Measurements from ENCODE around the gene CCDC59. TPM values are rescaled to one million over a fixed set of nuclear protein-coding genes. Genes with fewer than 3 reads are reported as not detected.

CCDC59 gene
- polyA plus RNA-seq, 1 donor (not counting 4 experiments of a cell fraction or from before 2014, with no cell fraction given), result 29.5 TPM

DNA sequence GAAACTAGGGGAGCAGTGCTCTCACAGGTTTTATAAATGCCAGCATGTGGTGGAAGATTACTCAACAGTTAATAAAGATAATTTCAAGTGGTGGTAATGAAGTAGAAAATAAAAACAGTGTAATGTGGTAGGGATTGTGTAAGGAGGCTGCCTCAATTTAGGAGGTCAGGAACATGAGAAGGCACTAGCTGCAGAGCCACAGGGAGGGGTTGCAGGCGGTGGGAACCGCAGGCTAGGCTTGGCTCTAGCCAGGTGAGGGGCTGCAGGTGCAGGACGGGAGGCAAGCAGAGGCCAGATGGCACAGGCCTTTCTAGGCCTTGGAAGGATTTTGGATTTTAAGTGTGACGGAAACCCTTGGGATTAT, 910 bp upstream of the CCDC59 start:
- Histone ChIP-seq H3K27ac (ENCODE audit: control insufficient read depth, insufficient read depth, low read length) (peak overlapping the region; percentile 37), H3K4me1 (ENCODE audit: control insufficient read depth, extremely low read depth, insufficient read depth, low read length) (peaks cover 9% of the 10 kb centered on the region), H3K9me3 (ENCODE audit: control insufficient read depth, low read depth, low read length) (no peaks in the 10 kb centered on the region), H3K36me3 (ENCODE audit: control insufficient read depth in 2 of 2, extremely low read depth in 1 of 2, insufficient read depth in 2 of 2, low read length in 2 of 2) (peaks cover 5% of the 10 kb centered on the region in 2 experiments), H3K9ac (ENCODE audit: control insufficient read depth, extremely low read depth, insufficient read depth, low read length) (peak overlapping the region; percentile 65), H2AFZ (ENCODE audit: control insufficient read depth, low read length) (peak overlapping the region; percentile 93), H3K27me3 (ENCODE audit: control insufficient read depth, extremely low read depth, insufficient read depth, low read length) (no peaks in the 10 kb centered on the region), H3K79me2 (ENCODE audit: control insufficient read depth, insufficient read depth, low read length) (peaks cover 28% of the 10 kb centered on the region), H3K4me3 (ENCODE audit: control insufficient read depth in 2 of 3, extremely low read depth in 1 of 3, insufficient read depth in 2 of 3, low read depth in 1 of 3, low read length in 3 of 3) (peak overlapping the region; percentile 78 to 99 (median 88)), H3K4me2 (ENCODE audit: control insufficient read depth, extremely low read depth, insufficient read depth, low read depth, low read length) (peak overlapping the region; percentile 78), H4K20me1 (ENCODE audit: control insufficient read depth, extremely low read depth, insufficient read depth, low read length) (no peaks in the 10 kb centered on the region), H3K9me1 (ENCODE audit: control insufficient read depth, extremely low read depth, insufficient read depth, low read length) (no peaks in the 10 kb centered on the region)
- FAIRE-seq, result no peak
- dilution Hi-C loops (cut with MboI; ENCODE audit: extremely low pct_ligation_motif_present, low sequenced_read_pairs), result no loop called here
- TF ChIP-seq EZH2 (IDR thresholded peaks at IDR 0.05; ENCODE audit: low read length), result no peak
- TF ChIP-seq, protein P1, sequence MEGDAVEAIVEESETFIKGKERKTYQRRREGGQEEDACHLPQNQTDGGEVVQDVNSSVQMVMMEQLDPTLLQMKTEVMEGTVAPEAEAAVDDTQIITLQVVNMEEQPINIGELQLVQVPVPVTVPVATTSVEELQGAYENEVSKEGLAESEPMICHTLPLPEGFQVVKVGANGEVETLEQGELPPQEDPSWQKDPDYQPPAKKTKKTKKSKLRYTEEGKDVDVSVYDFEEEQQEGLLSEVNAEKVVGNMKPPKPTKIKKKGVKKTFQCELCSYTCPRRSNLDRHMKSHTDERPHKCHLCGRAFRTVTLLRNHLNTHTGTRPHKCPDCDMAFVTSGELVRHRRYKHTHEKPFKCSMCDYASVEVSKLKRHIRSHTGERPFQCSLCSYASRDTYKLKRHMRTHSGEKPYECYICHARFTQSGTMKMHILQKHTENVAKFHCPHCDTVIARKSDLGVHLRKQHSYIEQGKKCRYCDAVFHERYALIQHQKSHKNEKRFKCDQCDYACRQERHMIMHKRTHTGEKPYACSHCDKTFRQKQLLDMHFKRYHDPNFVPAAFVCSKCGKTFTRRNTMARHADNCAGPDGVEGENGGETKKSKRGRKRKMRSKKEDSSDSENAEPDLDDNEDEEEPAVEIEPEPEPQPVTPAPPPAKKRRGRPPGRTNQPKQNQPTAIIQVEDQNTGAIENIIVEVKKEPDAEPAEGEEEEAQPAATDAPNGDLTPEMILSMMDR (optimal IDR thresholded peaks at IDR 0.05 in 1 of 3, IDR thresholded peaks at IDR 0.05 in 1 of 3, conservative IDR thresholded peaks at IDR 0.05 in 1 of 3; ENCODE audit: extremely low read depth in 1 of 3, insufficient read depth in 2 of 3, low read length in 3 of 3), result no peak
- no peak for DNase-seq (ENCODE audit: low read depth, low spot score)

- peak overlapping the region; percentile 88 to 99 (median 99) for H3K4me3 ChIP-seq (ENCODE audit: control insufficient read depth in 2 of 3, extremely low read depth in 1 of 3, insufficient read depth in 2 of 3, low read depth in 1 of 3, low read length in 3 of 3)
- peak overlapping the region; percentile 99 for H3K9ac ChIP-seq (ENCODE audit: control insufficient read depth, extremely low read depth, insufficient read depth, low read length)
- peaks cover 9% of the 10 kb centered on the region for H3K4me1 ChIP-seq (ENCODE audit: control insufficient read depth, extremely low read depth, insufficient read depth, low read length)
- H4K20me1 ChIP-seq (ENCODE audit: control insufficient read depth, extremely low read depth, insufficient read depth, low read length), result no peaks in the 10 kb centered on the region
- H3K27me3 ChIP-seq (ENCODE audit: control insufficient read depth, extremely low read depth, insufficient read depth, low read length), result no peaks in the 10 kb centered on the region
- H3K9me1 ChIP-seq (ENCODE audit: control insufficient read depth, extremely low read depth, insufficient read depth, low read length), result no peaks in the 10 kb centered on the region
- H3K27ac ChIP-seq (ENCODE audit: control insufficient read depth, insufficient read depth, low read length), result peak overlapping the region; percentile 99
- dilution Hi-C loops (cut with MboI; ENCODE audit: extremely low pct_ligation_motif_present, low sequenced_read_pairs), result no loop called here
- peaks cover 5 to 8% of the 10 kb centered on the region in 2 experiments for H3K36me3 ChIP-seq (ENCODE audit: control insufficient read depth in 2 of 2, extremely low read depth in 1 of 2, insufficient read depth in 2 of 2, low read length in 2 of 2)
- FAIRE-seq (no peak), DNase-seq (ENCODE audit: low read depth, low spot score) (no peak)
- H3K4me2 ChIP-seq (ENCODE audit: control insufficient read depth, extremely low read depth, insufficient read depth, low read depth, low read length), result peak overlapping the region; percentile 76
- TF ChIP-seq, protein P1 (optimal IDR thresholded peaks at IDR 0.05 in 1 of 3, IDR thresholded peaks at IDR 0.05 in 1 of 3, conservative IDR thresholded peaks at IDR 0.05 in 1 of 3; ENCODE audit: extremely low read depth in 1 of 3, insufficient read depth in 2 of 3, low read length in 3 of 3), result no peak
- TF ChIP-seq EZH2 (IDR thresholded peaks at IDR 0.05; ENCODE audit: low read length), result no peak
- no peaks in the 10 kb centered on the region for H3K9me3 ChIP-seq (ENCODE audit: control insufficient read depth, low read depth, low read length)
- H2AFZ ChIP-seq (ENCODE audit: control insufficient read depth, low read length), result peak overlapping the region; percentile 92
- H3K79me2 ChIP-seq (ENCODE audit: control insufficient read depth, insufficient read depth, low read length), result peaks cover 28% of the 10 kb centered on the region
Measured at GRCh38 chr12:82357845-82358199, 365 bp downstream of the CCDC59 start.

Data from keratinocyte (primary cell).